ENCODE measurements around the gene FAM193B.

GRCh38 chr5:177482359-177482795 is 72.0 kb downstream of the FAM193B start:
- TF ChIP-seq, protein P1, sequence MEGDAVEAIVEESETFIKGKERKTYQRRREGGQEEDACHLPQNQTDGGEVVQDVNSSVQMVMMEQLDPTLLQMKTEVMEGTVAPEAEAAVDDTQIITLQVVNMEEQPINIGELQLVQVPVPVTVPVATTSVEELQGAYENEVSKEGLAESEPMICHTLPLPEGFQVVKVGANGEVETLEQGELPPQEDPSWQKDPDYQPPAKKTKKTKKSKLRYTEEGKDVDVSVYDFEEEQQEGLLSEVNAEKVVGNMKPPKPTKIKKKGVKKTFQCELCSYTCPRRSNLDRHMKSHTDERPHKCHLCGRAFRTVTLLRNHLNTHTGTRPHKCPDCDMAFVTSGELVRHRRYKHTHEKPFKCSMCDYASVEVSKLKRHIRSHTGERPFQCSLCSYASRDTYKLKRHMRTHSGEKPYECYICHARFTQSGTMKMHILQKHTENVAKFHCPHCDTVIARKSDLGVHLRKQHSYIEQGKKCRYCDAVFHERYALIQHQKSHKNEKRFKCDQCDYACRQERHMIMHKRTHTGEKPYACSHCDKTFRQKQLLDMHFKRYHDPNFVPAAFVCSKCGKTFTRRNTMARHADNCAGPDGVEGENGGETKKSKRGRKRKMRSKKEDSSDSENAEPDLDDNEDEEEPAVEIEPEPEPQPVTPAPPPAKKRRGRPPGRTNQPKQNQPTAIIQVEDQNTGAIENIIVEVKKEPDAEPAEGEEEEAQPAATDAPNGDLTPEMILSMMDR (IDR thresholded peaks at IDR 0.05), result no peak
- no peak for TF ChIP-seq POLR2A (IDR thresholded peaks at IDR 0.05)

Data from Peyer's patch (tissue), 4 donors.